Cardiac muscle cell (in vitro differentiated cells and primary cell): ENCODE data around the gene ECSCR. TPM values are rescaled to one million over a fixed set of nuclear protein-coding genes. Genes with fewer than 3 reads are reported as not detected.
A peak's percentile ranks its signal among the peaks of the same experiment; 100 is the strongest.

Experiments
- DNase-seq, 2 donors: peaks; one replicate each; pipeline versions ENCODE4 v3.0.0 to v3.0.0-alpha.2; 2010 to 2017; ENCODE audit warnings: low read depth in 1 of 2, low spot score in 1 of 2
- H3K27ac ChIP-seq: fragments of 200-600 bp; sonication (generic); 2 replicates; pipeline ENCODE4 v1.5.1; 2016
- H3K27me3 ChIP-seq: fragments of 200-600 bp; sonication (generic); 2 replicates; pipeline ENCODE4 v1.6.0; 2016; ENCODE audit warnings: control low read depth
- H3K36me3 ChIP-seq: fragments of 200-600 bp; sonication (generic); 2 replicates; pipeline ENCODE4 v1.5.1; 2016; ENCODE audit warnings: control low read depth
- H3K4me1 ChIP-seq: fragments of 200-600 bp; sonication (generic); 2 replicates; pipeline ENCODE4 v1.8.1; 2017; ENCODE audit warnings: low read depth, mild to moderate bottlenecking, mixed run types
- H3K4me3 ChIP-seq: fragments of 200-600 bp; sonication (generic); 2 replicates; pipeline ENCODE4 v1.5.1; 2016; ENCODE audit warnings: mild to moderate bottlenecking
- H3K9me3 ChIP-seq: fragments of 200-600 bp; sonication (generic); 2 replicates; pipeline ENCODE4 v1.5.1; 2017; ENCODE audit warnings: low read depth, mild to moderate bottlenecking, control low read depth
- polyA plus RNA-seq: library from polyadenylated mRNA; unstranded; fragments of >200 nt; fragmentation: Nextera tagmentation; extraction: Ambion mirVana; gene quantifications from 2 replicates; pipeline ENCODE4 v1.2.1, GENCODE V29; 2016
- total RNA-seq: library from RNA; depleted of rRNA; stranded (reverse); fragments of >200 nt; gene quantifications from 2 replicates; pipeline ENCODE4 v1.2.3, GENCODE V29; 2016
- TF ChIP-seq, protein P1 (sequence below): IDR thresholded peaks from 2 replicates; pipeline ENCODE4 v1.5.1; 2012; ENCODE audit warnings: low read depth, mild to moderate bottlenecking, low read length

Gene ECSCR
- total and polyA plus RNA-seq, 2 experiments from 2014 or later = 0.97 TPM; not detected in 1

DNA sequence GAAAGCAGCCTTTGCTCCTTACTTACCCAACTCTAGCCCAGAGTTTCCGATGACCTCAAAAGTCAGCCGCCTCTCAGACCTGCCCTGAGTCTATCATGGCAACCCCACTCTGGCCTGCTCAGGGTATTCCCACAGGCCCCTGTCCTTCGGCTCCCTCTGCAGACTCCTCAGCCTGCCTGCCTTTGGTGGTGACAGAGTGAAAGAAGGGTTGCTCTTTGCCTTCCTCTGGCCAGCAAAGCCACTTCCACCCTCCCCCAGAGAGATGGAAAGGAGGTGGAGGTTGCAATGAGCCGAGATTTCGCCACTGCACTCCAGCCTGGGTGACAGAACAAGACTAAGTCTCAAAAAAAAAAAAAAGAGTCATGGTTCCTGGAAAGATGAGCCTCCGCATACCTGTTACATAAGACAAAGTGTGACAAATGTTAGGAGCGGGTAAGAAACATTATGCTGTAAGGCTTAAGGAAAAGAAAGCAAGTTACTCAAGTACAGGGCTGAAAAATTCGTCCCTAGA is 5.9 kb upstream of the ECSCR start:
- H3K36me3 ChIP-seq = no peaks in the 10 kb centered on the region
- TF ChIP-seq, protein P1, sequence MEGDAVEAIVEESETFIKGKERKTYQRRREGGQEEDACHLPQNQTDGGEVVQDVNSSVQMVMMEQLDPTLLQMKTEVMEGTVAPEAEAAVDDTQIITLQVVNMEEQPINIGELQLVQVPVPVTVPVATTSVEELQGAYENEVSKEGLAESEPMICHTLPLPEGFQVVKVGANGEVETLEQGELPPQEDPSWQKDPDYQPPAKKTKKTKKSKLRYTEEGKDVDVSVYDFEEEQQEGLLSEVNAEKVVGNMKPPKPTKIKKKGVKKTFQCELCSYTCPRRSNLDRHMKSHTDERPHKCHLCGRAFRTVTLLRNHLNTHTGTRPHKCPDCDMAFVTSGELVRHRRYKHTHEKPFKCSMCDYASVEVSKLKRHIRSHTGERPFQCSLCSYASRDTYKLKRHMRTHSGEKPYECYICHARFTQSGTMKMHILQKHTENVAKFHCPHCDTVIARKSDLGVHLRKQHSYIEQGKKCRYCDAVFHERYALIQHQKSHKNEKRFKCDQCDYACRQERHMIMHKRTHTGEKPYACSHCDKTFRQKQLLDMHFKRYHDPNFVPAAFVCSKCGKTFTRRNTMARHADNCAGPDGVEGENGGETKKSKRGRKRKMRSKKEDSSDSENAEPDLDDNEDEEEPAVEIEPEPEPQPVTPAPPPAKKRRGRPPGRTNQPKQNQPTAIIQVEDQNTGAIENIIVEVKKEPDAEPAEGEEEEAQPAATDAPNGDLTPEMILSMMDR = no peak
- H3K9me3 ChIP-seq = no peaks in the 10 kb centered on the region
- H3K27ac ChIP-seq = peak overlapping the region; percentile 60
- no peak overlapping the region for H3K4me3 ChIP-seq
- H3K27me3 ChIP-seq = no peaks in the 10 kb centered on the region
- DNase-seq = peak in 1 of 2 donors; percentile 48
- peaks cover 16% of the 10 kb centered on the region for H3K4me1 ChIP-seq

DNA sequence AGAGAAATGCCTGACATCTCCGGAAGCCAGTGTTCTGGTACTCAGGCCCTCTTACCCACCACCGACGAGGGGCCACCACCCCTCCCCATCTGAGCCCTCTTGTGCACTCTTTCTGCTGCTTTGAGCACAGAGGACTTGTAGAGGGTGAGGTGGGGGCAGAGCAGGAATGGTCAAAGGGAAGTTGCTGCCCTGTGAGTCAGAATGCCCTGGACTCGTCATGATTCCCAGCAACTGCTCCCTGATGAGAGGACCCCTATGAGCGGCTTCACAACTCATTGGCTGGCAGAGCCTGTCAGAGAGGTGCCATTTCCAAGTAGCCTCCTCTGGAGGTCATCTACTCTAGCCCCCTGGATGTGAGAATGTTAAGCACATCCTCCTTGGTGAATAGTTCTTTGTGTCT is 845 bp downstream of the ECSCR start:
- Histone ChIP-seq H3K36me3 (no peaks in the 10 kb centered on the region), H3K27me3 (no peaks in the 10 kb centered on the region), H3K27ac (no peak overlapping the region), H3K9me3 (no peaks in the 10 kb centered on the region), H3K4me3 (no peak overlapping the region), H3K4me1 (no peaks in the 10 kb centered on the region)
- TF ChIP-seq, protein P1 = no peak
- DNase-seq = peak in 1 of 2 donors; percentile 58

DNA sequence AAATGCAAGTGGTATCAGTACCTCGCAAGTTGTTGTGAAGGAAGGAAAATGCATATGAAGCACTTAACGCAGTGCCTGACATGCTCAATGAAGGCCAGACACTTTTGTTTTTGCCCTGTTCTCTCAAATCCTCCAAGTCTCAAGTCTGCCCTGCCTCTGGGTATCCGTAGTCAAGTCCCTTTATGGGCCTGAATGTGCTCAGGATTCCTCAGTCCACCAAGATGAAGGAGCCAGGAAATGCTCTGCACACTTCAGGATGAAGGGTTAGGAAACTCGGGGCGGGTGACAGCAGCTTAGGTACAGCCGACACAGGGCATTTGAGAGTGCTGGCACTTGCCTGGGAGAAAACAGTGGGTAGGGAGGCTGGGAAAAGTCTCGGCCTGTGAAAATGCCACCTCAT is 1.4 kb downstream of the ECSCR start:
- H3K4me3 ChIP-seq = no peak overlapping the region
- no peak for DNase-seq
- H3K27me3 ChIP-seq = no peaks in the 10 kb centered on the region
- no peaks in the 10 kb centered on the region for H3K36me3 ChIP-seq
- no peaks in the 10 kb centered on the region for H3K9me3 ChIP-seq
- no peak overlapping the region for H3K27ac ChIP-seq
- no peaks in the 10 kb centered on the region for H3K4me1 ChIP-seq
- TF ChIP-seq, protein P1 = no peak

DNA sequence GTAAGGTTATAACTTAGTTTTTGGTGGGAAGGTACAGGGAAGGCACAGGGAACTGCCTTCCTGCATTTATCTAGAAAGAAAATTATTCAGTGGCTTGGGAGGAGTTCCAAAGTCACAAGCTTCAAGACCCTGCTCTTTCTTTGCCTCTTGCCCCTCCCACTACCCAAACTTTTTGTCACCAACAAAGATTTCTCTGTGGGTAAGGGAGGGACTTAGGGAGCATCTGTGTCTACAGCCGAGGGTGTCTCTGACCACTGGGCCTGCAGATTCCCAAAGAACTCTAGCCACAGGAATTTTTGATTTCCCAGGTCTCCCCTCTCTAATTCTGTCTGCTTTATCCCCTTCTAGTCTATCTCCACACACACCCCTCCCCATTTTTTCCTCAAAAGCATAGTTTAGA is 2.1 kb downstream of the ECSCR start:
- H3K27ac ChIP-seq = no peak overlapping the region
- DNase-seq = no peak
- H3K9me3 ChIP-seq = no peaks in the 10 kb centered on the region
- no peak overlapping the region for H3K4me3 ChIP-seq
- no peaks in the 10 kb centered on the region for H3K36me3 ChIP-seq
- TF ChIP-seq, protein P1 = no peak
- no peaks in the 10 kb centered on the region for H3K27me3 ChIP-seq
- no peaks in the 10 kb centered on the region for H3K4me1 ChIP-seq

DNA sequence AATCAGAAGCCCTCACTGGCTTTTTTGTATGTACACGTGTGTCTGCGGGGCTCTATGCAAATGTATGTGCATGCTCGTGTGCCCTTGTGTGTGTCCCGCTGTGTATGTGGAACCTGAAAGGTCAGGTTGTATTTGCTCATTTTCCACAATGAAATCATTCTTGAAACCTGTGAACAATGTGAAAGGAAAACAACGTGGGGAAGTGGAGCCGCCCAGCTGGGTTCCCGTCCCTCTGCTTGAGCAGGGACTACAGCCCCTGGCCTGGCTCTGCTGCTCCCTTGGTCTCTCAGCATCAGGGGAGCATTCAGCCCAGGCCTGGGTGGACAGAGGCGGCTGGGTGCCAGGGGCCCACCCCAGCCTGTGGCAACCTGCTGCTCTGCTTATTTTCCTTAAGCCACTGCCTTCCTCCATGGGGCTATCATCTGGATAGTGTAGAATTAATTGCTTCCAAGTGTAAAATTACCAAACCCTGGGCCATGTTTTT is 3.0 kb downstream of the ECSCR start:
- no peak overlapping the region for H3K27ac ChIP-seq
- H3K9me3 ChIP-seq = no peaks in the 10 kb centered on the region
- no peaks in the 10 kb centered on the region for H3K36me3 ChIP-seq
- TF ChIP-seq, protein P1 = no peak
- no peaks in the 10 kb centered on the region for H3K4me1 ChIP-seq
- H3K27me3 ChIP-seq = no peaks in the 10 kb centered on the region
- DNase-seq = no peak
- H3K4me3 ChIP-seq = no peak overlapping the region
